Neural cell (in vitro differentiated cells): ENCODE measurements around the gene DGKK. TPM values are rescaled to one million over a fixed set of nuclear protein-coding genes. Genes with fewer than 3 reads are reported as not detected.
"Not testable (repeated sequence)": the region's sequence is repeated elsewhere in the genome, so short reads cannot be mapped to it uniquely, and the experiment has no call there.

Experiments used
- H2AFZ ChIP-seq: fragments of 200-600, 300-800 bp; sonication (generic), shearing (Covaris generic); 2 replicates; pipeline ENCODE4 v1.6.0; 2014; ENCODE audit warnings: low read depth, mild to moderate bottlenecking, antibody characterized with exemption, low read length, moderate library complexity
- H3F3A ChIP-seq: fragments of 200-600 bp; shearing (Covaris generic); 2 replicates; pipeline ENCODE4 v1.6.1; 2016; ENCODE audit warnings: mild to moderate bottlenecking, moderate library complexity, mixed read lengths, antibody characterized with exemption, low read length; ENCODE audit not compliant: insufficient read depth, poor library complexity, severe bottlenecking
- H3K27ac ChIP-seq: fragments of 200-600, 300-800 bp; sonication (generic), shearing (Covaris generic); 2 replicates; pipeline ENCODE4 v1.5.1; 2014; ENCODE audit warnings: mild to moderate bottlenecking, low read length, moderate library complexity
- H3K27me3 ChIP-seq: fragments of 300-800, 200-600 bp; sonication (generic), shearing (Covaris generic); 2 replicates; pipeline ENCODE4 v1.6.0; 2014; ENCODE audit warnings: mild to moderate bottlenecking, low read depth, low read length, moderate library complexity; ENCODE audit not compliant: insufficient read depth
- H3K36me3 ChIP-seq: fragments of 300-800, 200-600 bp; sonication (generic), shearing (Covaris generic); 2 replicates; pipeline ENCODE4 v1.5.1; 2014; ENCODE audit warnings: mild to moderate bottlenecking, antibody characterized with exemption, low read length, moderate library complexity; ENCODE audit not compliant: insufficient read depth
- H3K4me2 ChIP-seq: fragments of 300-800, 200-600 bp; sonication (generic), shearing (Covaris generic); 2 replicates; pipeline ENCODE4 v1.6.0; 2014; ENCODE audit warnings: mild to moderate bottlenecking, low read length
- H3K4me3 ChIP-seq: fragments of 300-800, 200-600 bp; sonication (generic), shearing (Covaris generic); 2 replicates; pipeline ENCODE4 v1.5.1; 2014; ENCODE audit warnings: mild to moderate bottlenecking, low read length, moderate library complexity
- H3K79me2 ChIP-seq: fragments of 200-600 bp; shearing (Covaris generic); replicated peaks from 2 replicates; pipeline ENCODE4 v1.6.0; 2014; ENCODE audit warnings: mild to moderate bottlenecking, low read length, moderate library complexity; ENCODE audit not compliant: insufficient read depth
- H3K9ac ChIP-seq: fragments of 300-800, 200-600 bp; sonication (generic), shearing (Covaris generic); 2 replicates; pipeline ENCODE4 v1.6.1; 2016; ENCODE audit warnings: mild to moderate bottlenecking, low read length, mixed read lengths
- H3K9me2 ChIP-seq: fragments of 200-600 bp; shearing (Covaris generic); 2 replicates; pipeline ENCODE4 v1.6.1; 2016; ENCODE audit warnings: mild to moderate bottlenecking, low read length, mixed read lengths; ENCODE audit not compliant: insufficient read depth
- H3K9me3 ChIP-seq: fragments of 200-600, 300-800 bp; sonication (generic), shearing (Covaris generic); 2 replicates; pipeline ENCODE4 v1.6.1; 2016; ENCODE audit warnings: mild to moderate bottlenecking, mixed run types, low read length, moderate library complexity, mixed read lengths
- H4K20me1 ChIP-seq: fragments of 200-600 bp; shearing (Covaris generic); 2 replicates; pipeline ENCODE4 v1.6.1; 2016; ENCODE audit warnings: mild to moderate bottlenecking, mixed run types; ENCODE audit not compliant: insufficient read depth
- CTCF ChIP-seq: fragments of 450-650 bp; IDR thresholded peaks from 2 replicates; pipeline ENCODE4 v1.5.1; 2014; ENCODE audit warnings: antibody characterized with exemption, mild to moderate bottlenecking, moderate library complexity; ENCODE audit not compliant: poor library complexity, severe bottlenecking
- EP300 ChIP-seq: fragments of 450-650 bp; conservative IDR thresholded peaks from 2 replicates; pipeline ENCODE4 v1.6.1; 2014; ENCODE audit warnings: antibody characterized with exemption, mild to moderate bottlenecking, moderate library complexity; ENCODE audit not compliant: poor library complexity, severe bottlenecking
- EZH2 ChIP-seq: fragments of 200-600, 300-800 bp; shearing (Covaris generic), sonication (generic); IDR thresholded peaks from 2 replicates; pipeline ENCODE4 v1.6.1; 2014; ENCODE audit warnings: antibody characterized with exemption, low read length, borderline replicate concordance, mild to moderate bottlenecking; ENCODE audit not compliant: insufficient read depth, poor library complexity, severe bottlenecking
- MXI1 ChIP-seq: fragments of 450-650 bp; conservative IDR thresholded peaks from 2 replicates; pipeline ENCODE4 v1.6.1; 2014; ENCODE audit warnings: antibody characterized with exemption, mild to moderate bottlenecking; ENCODE audit not compliant: poor library complexity, severe bottlenecking
- POLR2AphosphoS5 ChIP-seq: IDR thresholded peaks from 2 replicates; pipeline ENCODE4 v1.6.1; 2012
- RAD21 ChIP-seq: fragments of 450-650 bp; conservative IDR thresholded peaks from 2 replicates; pipeline ENCODE4 v1.6.1; 2014; ENCODE audit warnings: antibody characterized with exemption, mild to moderate bottlenecking, moderate library complexity
- REST ChIP-seq: IDR thresholded peaks from 2 replicates; pipeline ENCODE4 v1.6.1; 2012; ENCODE audit warnings: borderline replicate concordance
- SMC3 ChIP-seq: fragments of 450-650 bp; conservative IDR thresholded peaks from 2 replicates; pipeline ENCODE4 v1.6.1; 2014; ENCODE audit warnings: antibody characterized with exemption, mild to moderate bottlenecking, moderate library complexity; ENCODE audit not compliant: poor library complexity
- TAF1 ChIP-seq: IDR thresholded peaks from 2 replicates; pipeline ENCODE4 v1.6.1; 2012; ENCODE audit warnings: low read depth
- polyA plus RNA-seq: library from polyadenylated mRNA; depleted of rRNA; stranded (reverse); fragments of >200 nt; gene quantifications from 2 replicates; pipeline ENCODE4 v1.2.3, GENCODE V29; 2014

Gene DGKK
- polyA plus RNA-seq, 1 donor from 2014 or later = 1.3 TPM

GRCh38 chrX:50333308-50333707 lies 137.3 kb downstream of the DGKK start:
- Histone ChIP-seq H3K9me2 (no peaks in the 10 kb centered on the region), H2AFZ (no peak overlapping the region), H3K36me3 (no peaks in the 10 kb centered on the region), H3K27ac (no peak overlapping the region), H3K27me3 (no peaks in the 10 kb centered on the region), H3K4me2 (no peak overlapping the region), H3K9me3 (no peaks in the 10 kb centered on the region), H3K9ac (no peak overlapping the region), H3F3A (no peaks in the 10 kb centered on the region), H3K4me3 (no peak overlapping the region), H3K79me2 (no peaks in the 10 kb centered on the region), H4K20me1 (no peaks in the 10 kb centered on the region)
- TF ChIP-seq CTCF (no peak), TAF1 (no peak), POLR2AphosphoS5 (no peak), EZH2 (no peak), RAD21 (no peak), REST (no peak), SMC3 (no peak), MXI1 (no peak), EP300 (no peak)

- not testable (repeated sequence) for H3K79me2 ChIP-seq, H3K4me2 ChIP-seq, H2AFZ ChIP-seq, H3K9me3 ChIP-seq, H3K9me2 ChIP-seq, H3F3A ChIP-seq, H4K20me1 ChIP-seq, H3K27ac ChIP-seq, H3K4me3 ChIP-seq, H3K27me3 ChIP-seq, H3K9ac ChIP-seq, H3K36me3 ChIP-seq
These were observed 138.0 kb downstream of the DGKK start for GRCh38 chrX:50332668-50333067.

- Histone ChIP-seq H3K9me2 (no peaks in the 10 kb centered on the region), H2AFZ (no peak overlapping the region), H4K20me1 (no peaks in the 10 kb centered on the region), H3K36me3 (no peaks in the 10 kb centered on the region), H3F3A (no peaks in the 10 kb centered on the region), H3K27ac (no peak overlapping the region), H3K27me3 (no peaks in the 10 kb centered on the region), H3K4me3 (no peak overlapping the region), H3K9me3 (no peaks in the 10 kb centered on the region), H3K9ac (no peak overlapping the region), H3K79me2 (no peaks in the 10 kb centered on the region), H3K4me2 (no peak overlapping the region)
- no peak for TF ChIP-seq REST
- TF ChIP-seq EZH2 = no peak
- TF ChIP-seq EP300 = no peak
- no peak for TF ChIP-seq MXI1
- no peak for TF ChIP-seq SMC3
- no peak for TF ChIP-seq RAD21
- no peak for TF ChIP-seq POLR2AphosphoS5
- no peak for TF ChIP-seq CTCF
- TF ChIP-seq TAF1 = no peak
These were observed 143.4 kb downstream of the DGKK start for GRCh38 chrX:50327235-50327634.
